Stimulated activated effector memory CD8-positive, alpha-beta T cell treated with anti-CD3 and anti-CD28 coated beads, Interleukin-12 subunit alpha, Interleukin-12 subunit beta, amount 100 ng/mL, for 72 hours (primary cell): ENCODE data around the gene RNF39.

Experiments used
- ATAC-seq: fragments of 150-1000 bp; cut with Tn5 transposase; 2 replicates; pipeline ENCODE4 v1.10.0; 2021
- DNase-seq, 2 donors: peaks; one replicate each; pipeline ENCODE4 v3.0.0; 2021 to 2022; ENCODE audit warnings: low spot score in 2 of 2
- H3K27ac Mint-ChIP-seq: one replicate; pipeline ENCODE4 v1.8.0; 2022; ENCODE audit warnings: mild to moderate bottlenecking, mixed read lengths
- H3K36me3 Mint-ChIP-seq: one replicate; pipeline ENCODE4 v1.8.0; 2022; ENCODE audit warnings: mild to moderate bottlenecking, mixed read lengths
- H3K4me1 Mint-ChIP-seq: one replicate; pipeline ENCODE4 v1.8.0; 2022; ENCODE audit warnings: mixed read lengths
- H3K4me3 Mint-ChIP-seq: one replicate; pipeline ENCODE4 v1.8.0; 2022; ENCODE audit warnings: mild to moderate bottlenecking, mixed read lengths
- H3K9me3 Mint-ChIP-seq: one replicate; pipeline ENCODE4 v1.8.0; 2022; ENCODE audit warnings: mixed read lengths

Gene RNF39

GRCh38 chr6:30073489-30074235 is 1.9 kb downstream of the RNF39 start:
- H3K9me3 Mint-ChIP-seq: no peaks in the 10 kb centered on the region
- H3K4me3 Mint-ChIP-seq: peak overlapping the region; percentile 57
- peaks cover 18% of the 10 kb centered on the region for H3K36me3 Mint-ChIP-seq
- DNase-seq (peak in 1 of 2 donors; percentile 48), ATAC-seq (no peak)
- no peak overlapping the region for H3K27ac Mint-ChIP-seq
- H3K4me1 Mint-ChIP-seq: peaks cover 69% of the 10 kb centered on the region

GRCh38 chr6:30071858-30072257 is 3.7 kb downstream of the RNF39 start:
- H3K27ac Mint-ChIP-seq: peak overlapping the region; percentile 17
- H3K36me3 Mint-ChIP-seq: peaks cover 31% of the 10 kb centered on the region
- H3K4me3 Mint-ChIP-seq: peak overlapping the region; percentile 8
- H3K9me3 Mint-ChIP-seq: no peaks in the 10 kb centered on the region
- peaks cover 72% of the 10 kb centered on the region for H3K4me1 Mint-ChIP-seq
- DNase-seq (peak in 1 of 2 donors; percentile 43), ATAC-seq (no peak)

- H3K4me3 Mint-ChIP-seq: peak overlapping the region; percentile 20
- H3K27ac Mint-ChIP-seq: peak overlapping the region; percentile 57
- peaks cover 69% of the 10 kb centered on the region for H3K4me1 Mint-ChIP-seq
- ATAC-seq (no peak), DNase-seq (peak in 1 of 2 donors; percentile 49)
- no peaks in the 10 kb centered on the region for H3K9me3 Mint-ChIP-seq
- H3K36me3 Mint-ChIP-seq: peaks cover 36% of the 10 kb centered on the region
These were observed 4.3 kb downstream of the RNF39 start for GRCh38 chr6:30071081-30071818.

GRCh38 chr6:30067460-30068139 is 8.0 kb downstream of the RNF39 start:
- Mint-ChIP-seq H3K4me3 (peak overlapping the region; percentile 84), H3K4me1 (peaks cover 59% of the 10 kb centered on the region), H3K27ac (peak overlapping the region; percentile 97), H3K9me3 (no peaks in the 10 kb centered on the region), H3K36me3 (peaks cover 62% of the 10 kb centered on the region)
- DNase-seq: peak in 1 of 2 donors; percentile 0
- no peak for ATAC-seq

GRCh38 chr6:30066577-30067459 is 8.8 kb downstream of the RNF39 start, which contains the start of gene PPP1R11:
Gene PPP1R11 (plus strand): TSS chr6:30067198. CDS start chr6:30067411, 213 bp downstream.
- Mint-ChIP-seq H3K4me1 (peaks cover 56% of the 10 kb centered on the region), H3K9me3 (no peaks in the 10 kb centered on the region), H3K4me3 (peak within 1 kb of the TSS; percentile 84), H3K27ac (peak within 1 kb of the TSS; percentile 97), H3K36me3 (peaks cover 69% of the 10 kb centered on the region)
- peak; percentile 99 for ATAC-seq
- DNase-seq: peak; percentile 87 to 99

GRCh38 chr6:30066082-30066481 is 9.5 kb downstream of the RNF39 start:
- H3K4me3 Mint-ChIP-seq: peak overlapping the region; percentile 84

GRCh38 chr6:30063315-30063714 is 12.3 kb downstream of the RNF39 start:
- ATAC-seq (no peak), DNase-seq (no peak)
- H3K4me1 Mint-ChIP-seq: peaks cover 45% of the 10 kb centered on the region
- peaks cover 63% of the 10 kb centered on the region for H3K36me3 Mint-ChIP-seq
- peak overlapping the region; percentile 94 for H3K4me3 Mint-ChIP-seq
- H3K27ac Mint-ChIP-seq: peak overlapping the region; percentile 50
- no peaks in the 10 kb centered on the region for H3K9me3 Mint-ChIP-seq

More at GRCh38 chr6:30066082-30066481, 9.5 kb downstream of the RNF39 start:
- H3K9me3 Mint-ChIP-seq: no peaks in the 10 kb centered on the region
- H3K36me3 Mint-ChIP-seq: peaks cover 76% of the 10 kb centered on the region
- ATAC-seq: no peak
- DNase-seq: peak in 1 of 2 donors; percentile 43
- H3K4me1 Mint-ChIP-seq: peaks cover 56% of the 10 kb centered on the region
- H3K27ac Mint-ChIP-seq: peak overlapping the region; percentile 97

- peaks cover 64% of the 10 kb centered on the region for H3K36me3 Mint-ChIP-seq
- H3K4me3 Mint-ChIP-seq: peak overlapping the region; percentile 94
- no peak for ATAC-seq
- DNase-seq: peak in 1 of 2 donors; percentile 52
- no peak overlapping the region for H3K27ac Mint-ChIP-seq
- peaks cover 39% of the 10 kb centered on the region for H3K4me1 Mint-ChIP-seq
- no peaks in the 10 kb centered on the region for H3K9me3 Mint-ChIP-seq
These were observed 12.9 kb downstream of the RNF39 start for GRCh38 chr6:30062471-30063178.

GRCh38 chr6:30061858-30062458 is 13.6 kb downstream of the RNF39 start:
- DNase-seq: no peak
- ATAC-seq: peak; percentile 60
- Mint-ChIP-seq H3K4me1 (peaks cover 32% of the 10 kb centered on the region), H3K36me3 (peaks cover 64% of the 10 kb centered on the region), H3K9me3 (no peaks in the 10 kb centered on the region), H3K4me3 (peak overlapping the region; percentile 94), H3K27ac (peak overlapping the region; percentile 95)

- peak within 1 kb of the TSS; percentile 95 for H3K27ac Mint-ChIP-seq
These were observed 14.3 kb downstream of the RNF39 start, which contains the start of gene POLR1H for GRCh38 chr6:30061092-30061857. Gene POLR1H (plus strand): TSS chr6:30061265. CDS start chr6:30061525, 260 bp downstream.

GRCh38 chr6:30060606-30061091 is 14.9 kb downstream of the RNF39 start:
- H3K9me3 Mint-ChIP-seq: no peaks in the 10 kb centered on the region
- H3K4me1 Mint-ChIP-seq: peaks cover 22% of the 10 kb centered on the region
- H3K27ac Mint-ChIP-seq: peak overlapping the region; percentile 95
- H3K36me3 Mint-ChIP-seq: peaks cover 70% of the 10 kb centered on the region
- DNase-seq: no peak
- ATAC-seq: peak; percentile 54
- H3K4me3 Mint-ChIP-seq: peak overlapping the region; percentile 94

More at GRCh38 chr6:30061092-30061857, 14.3 kb downstream of the RNF39 start, which contains the start of gene POLR1H:
- ATAC-seq (peak; percentile 97), DNase-seq (peak; percentile 68 to 88)
- Mint-ChIP-seq H3K9me3 (no peaks in the 10 kb centered on the region), H3K4me3 (peak within 1 kb of the TSS; percentile 94), H3K4me1 (peaks cover 27% of the 10 kb centered on the region), H3K36me3 (peaks cover 65% of the 10 kb centered on the region)

GRCh38 chr6:30055513-30055912 is 20.1 kb downstream of the RNF39 start:
- Mint-ChIP-seq H3K27ac (no peak overlapping the region), H3K9me3 (no peaks in the 10 kb centered on the region), H3K36me3 (peaks cover 37% of the 10 kb centered on the region), H3K4me3 (no peak overlapping the region), H3K4me1 (peaks cover 2% of the 10 kb centered on the region)
- DNase-seq: no peak
- ATAC-seq: no peak

- Mint-ChIP-seq H3K36me3 (peaks cover 36% of the 10 kb centered on the region), H3K27ac (no peak overlapping the region)
- no peak for ATAC-seq
These were observed 21.9 kb downstream of the RNF39 start for GRCh38 chr6:30053682-30054081.

More at GRCh38 chr6:30053682-30054081, 21.9 kb downstream of the RNF39 start:
- H3K4me1 Mint-ChIP-seq: no peaks in the 10 kb centered on the region
- H3K4me3 Mint-ChIP-seq: no peak overlapping the region
- no peaks in the 10 kb centered on the region for H3K9me3 Mint-ChIP-seq
- DNase-seq: no peak
